Spinal cord (tissue), 10 donors: ENCODE data around the gene ARAP2. TPM values are rescaled to one million over a fixed set of nuclear protein-coding genes. Genes with fewer than 3 reads are reported as not detected.

Experiments used
- DNase-seq, 6 donors: peaks; one replicate each; pipeline versions ENCODE4 v3.0.0 to v3.0.0-alpha.2; 2013 to 2015; ENCODE audit warnings: low spot score in 6 of 6, low read depth in 4 of 6
- H3K27ac ChIP-seq: one replicate; pipeline ENCODE4 v1.5.1; 2013; ENCODE audit warnings: low read depth, low read length, control low read depth
- H3K27me3 ChIP-seq: one replicate; pipeline ENCODE4 v1.6.1; 2013; ENCODE audit warnings: low read length; ENCODE audit not compliant: control insufficient read depth, insufficient read depth
- H3K36me3 ChIP-seq: one replicate; pipeline ENCODE4 v1.6.1; 2013; ENCODE audit warnings: low read length; ENCODE audit not compliant: control insufficient read depth, insufficient read depth
- H3K4me1 ChIP-seq: one replicate; pipeline ENCODE4 v1.6.1; 2013; ENCODE audit warnings: low read length; ENCODE audit not compliant: control insufficient read depth, insufficient read depth
- H3K4me3 ChIP-seq: one replicate; pipeline ENCODE4 v1.5.1; 2013; ENCODE audit warnings: low read depth, low read length, control low read depth
- H3K9me3 ChIP-seq: one replicate; pipeline ENCODE4 v1.6.1; 2013; ENCODE audit warnings: low read length; ENCODE audit not compliant: control insufficient read depth, insufficient read depth
- WGBS: methylation state at CpG from one replicate; pipeline ENCODE4 v1.1.5; 2013; ENCODE audit warnings: missing lambda C conversion rate; ENCODE audit not compliant: insufficient coverage; 5-methylcytosine and 5-hydroxymethylcytosine counted together
- polyA plus RNA-seq, 2 donors: library from polyadenylated mRNA; unstranded; fragments of 120-200 nt; gene quantifications; one replicate each; pipeline ENCODE4 v1.2.1, GENCODE V29; 2013; ENCODE audit not compliant: insufficient read length in 2 of 2
- total RNA-seq, 2 donors: library from RNA; depleted of rRNA in 1 of 2; stranded (reverse); fragments of 120-200 nt in 1 of 2; fragments of >200 nt in 1 of 2; gene quantifications; one replicate each; pipeline versions ENCODE4 v1.2.3 to v1.2.4, GENCODE V29; 2013 to 2014
- donor health status: healthy.

Gene ARAP2
- total and polyA plus RNA-seq, 4 donors: 15.9 to 95.8 (median 25.5) TPM

GRCh38 chr4:36241771-36242170 lies 2.5 kb downstream of the ARAP2 start:
- Histone ChIP-seq H3K4me3 (peak overlapping the region; percentile 11), H3K27ac (no peak overlapping the region), H3K36me3 (no peaks in the 10 kb centered on the region), H3K4me1 (peaks cover 7% of the 10 kb centered on the region), H3K27me3 (peaks cover 2% of the 10 kb centered on the region), H3K9me3 (no peaks in the 10 kb centered on the region)
- no CpG with 5 or more reads among the region's 2 CpGs for WGBS
- peak in 1 of 6 donors; percentile 30 for DNase-seq

DNA sequence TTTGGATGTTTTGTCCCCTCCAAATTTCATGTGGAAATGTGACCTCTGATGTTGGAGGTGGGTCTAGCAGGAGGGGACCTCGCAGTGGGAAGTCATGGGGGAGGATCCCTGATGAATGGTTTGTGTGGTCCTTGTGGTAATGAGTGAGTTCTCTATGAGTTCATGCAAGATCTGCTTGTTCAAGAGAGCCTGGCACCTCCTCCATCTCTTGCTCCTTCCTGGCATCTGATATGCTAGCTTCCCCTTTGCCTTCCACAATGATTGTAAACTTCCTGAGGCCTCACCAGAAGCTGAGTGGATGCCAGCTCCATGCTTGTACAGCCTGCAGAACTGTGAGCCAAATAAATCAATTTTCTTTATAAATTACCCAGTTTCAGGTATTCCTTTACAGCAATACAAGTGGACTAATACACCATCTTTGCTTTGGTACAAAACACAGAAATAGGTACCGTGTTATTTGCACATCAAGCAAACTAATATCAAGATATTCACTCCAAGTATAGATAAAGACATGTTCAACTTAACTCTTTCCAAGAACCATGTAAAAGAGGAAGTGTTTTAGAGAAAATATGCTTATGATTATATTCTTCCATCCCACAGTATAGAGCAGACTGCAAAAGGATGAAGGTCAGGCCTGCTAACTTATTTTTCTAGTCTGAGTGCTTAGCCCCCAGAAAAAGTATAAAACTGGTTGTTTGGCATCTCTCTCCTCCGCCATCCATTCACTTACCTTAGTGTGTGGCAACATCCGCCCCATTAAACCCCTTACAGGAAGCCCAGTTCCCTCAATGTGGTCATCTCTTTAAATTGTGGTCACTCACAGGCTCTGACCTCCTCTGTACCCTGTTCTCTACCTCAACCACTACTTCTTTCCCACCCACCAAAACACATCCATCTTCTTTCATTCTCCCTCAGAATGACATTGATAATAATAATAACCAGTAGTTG lies 6.7 kb downstream of the ARAP2 start:
- DNase-seq: no peak
- WGBS: 82% methylated on average over 3 of the region's 4 CpGs
- Histone ChIP-seq H3K27me3 (no peaks in the 10 kb centered on the region), H3K4me1 (no peaks in the 10 kb centered on the region), H3K36me3 (no peaks in the 10 kb centered on the region), H3K4me3 (no peak overlapping the region), H3K9me3 (no peaks in the 10 kb centered on the region), H3K27ac (no peak overlapping the region)

DNA sequence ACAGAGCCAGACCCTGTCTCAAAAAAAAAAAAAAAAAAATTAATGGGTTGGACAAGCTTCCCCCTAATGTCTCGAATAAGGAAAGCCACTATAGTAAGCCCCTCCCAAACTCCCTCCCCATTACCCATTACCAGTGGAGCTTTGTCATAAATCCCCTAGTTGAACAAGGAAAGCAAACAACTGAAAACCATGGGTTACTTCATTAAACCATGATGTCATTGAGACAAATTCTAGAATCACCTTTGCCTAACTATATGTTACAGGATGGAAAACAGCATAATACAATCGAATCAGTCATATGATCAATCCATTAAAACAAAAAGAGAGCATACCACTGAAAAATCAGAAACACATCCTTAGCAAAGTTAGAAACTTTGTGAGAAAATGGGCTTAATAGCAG lies 8.2 kb downstream of the ARAP2 start:
- no peaks in the 10 kb centered on the region for H3K4me1 ChIP-seq
- H3K36me3 ChIP-seq: no peaks in the 10 kb centered on the region
- no peak overlapping the region for H3K4me3 ChIP-seq
- H3K9me3 ChIP-seq: no peaks in the 10 kb centered on the region
- no peaks in the 10 kb centered on the region for H3K27me3 ChIP-seq
- no CpG with 5 or more reads among the region's 2 CpGs for WGBS
- no peak for DNase-seq
- no peak overlapping the region for H3K27ac ChIP-seq

- Histone ChIP-seq H3K27me3 (no peaks in the 10 kb centered on the region), H3K9me3 (no peaks in the 10 kb centered on the region), H3K27ac (no peak overlapping the region), H3K4me1 (no peaks in the 10 kb centered on the region), H3K36me3 (no peaks in the 10 kb centered on the region), H3K4me3 (no peak overlapping the region)
- no peak for DNase-seq
- 96% methylated on average over 2 of the region's 3 CpGs for WGBS
Observed at GRCh38 chr4:36235306-36235705, 9.0 kb downstream of the ARAP2 start.

- WGBS: 76% methylated on average over 4 of the region's 10 CpGs
Observed at GRCh38 chr4:36233567-36234266, 10.6 kb downstream of the ARAP2 start.

GRCh38 chr4:36230534-36230933 lies 13.8 kb downstream of the ARAP2 start:
- H3K4me1 ChIP-seq: no peaks in the 10 kb centered on the region
- 100% methylated on average over 1 of the region's 3 CpGs for WGBS
- DNase-seq: no peak
- no peaks in the 10 kb centered on the region for H3K27me3 ChIP-seq
- no peaks in the 10 kb centered on the region for H3K9me3 ChIP-seq
- no peak overlapping the region for H3K27ac ChIP-seq
- no peaks in the 10 kb centered on the region for H3K36me3 ChIP-seq
- no peak overlapping the region for H3K4me3 ChIP-seq

More at GRCh38 chr4:36233567-36234266, 10.6 kb downstream of the ARAP2 start:
- H3K36me3 ChIP-seq: no peaks in the 10 kb centered on the region
- H3K27me3 ChIP-seq: no peaks in the 10 kb centered on the region
- H3K27ac ChIP-seq: no peak overlapping the region
- H3K4me3 ChIP-seq: no peak overlapping the region
- no peak for DNase-seq
- no peaks in the 10 kb centered on the region for H3K4me1 ChIP-seq
- H3K9me3 ChIP-seq: no peaks in the 10 kb centered on the region

DNA sequence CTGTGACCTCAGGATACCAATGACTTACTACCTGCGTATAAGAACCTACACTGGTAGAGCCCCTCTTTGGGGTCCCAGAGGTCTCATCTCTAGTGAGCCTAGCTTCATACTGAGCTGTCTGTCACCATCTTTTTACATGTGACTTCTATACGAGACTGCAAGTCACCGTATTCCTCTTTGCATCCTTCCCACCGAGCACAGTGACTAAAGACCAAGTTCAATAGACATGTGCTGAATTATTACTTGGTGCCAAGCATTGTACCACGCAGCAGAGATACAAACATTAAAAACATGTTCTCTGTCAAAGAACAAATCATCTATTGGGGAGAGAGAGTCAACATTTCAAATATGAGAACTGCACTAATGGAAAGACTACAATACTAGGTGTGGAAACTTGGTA lies 16.4 kb downstream of the ARAP2 start:
- DNase-seq: no peak
- WGBS: 89% methylated on average over 4 of the region's 5 CpGs
- no peaks in the 10 kb centered on the region for H3K36me3 ChIP-seq
- H3K27ac ChIP-seq: no peak overlapping the region
- H3K4me1 ChIP-seq: peaks cover 4% of the 10 kb centered on the region
- H3K27me3 ChIP-seq: no peaks in the 10 kb centered on the region
- no peak overlapping the region for H3K4me3 ChIP-seq
- H3K9me3 ChIP-seq: no peaks in the 10 kb centered on the region

DNA sequence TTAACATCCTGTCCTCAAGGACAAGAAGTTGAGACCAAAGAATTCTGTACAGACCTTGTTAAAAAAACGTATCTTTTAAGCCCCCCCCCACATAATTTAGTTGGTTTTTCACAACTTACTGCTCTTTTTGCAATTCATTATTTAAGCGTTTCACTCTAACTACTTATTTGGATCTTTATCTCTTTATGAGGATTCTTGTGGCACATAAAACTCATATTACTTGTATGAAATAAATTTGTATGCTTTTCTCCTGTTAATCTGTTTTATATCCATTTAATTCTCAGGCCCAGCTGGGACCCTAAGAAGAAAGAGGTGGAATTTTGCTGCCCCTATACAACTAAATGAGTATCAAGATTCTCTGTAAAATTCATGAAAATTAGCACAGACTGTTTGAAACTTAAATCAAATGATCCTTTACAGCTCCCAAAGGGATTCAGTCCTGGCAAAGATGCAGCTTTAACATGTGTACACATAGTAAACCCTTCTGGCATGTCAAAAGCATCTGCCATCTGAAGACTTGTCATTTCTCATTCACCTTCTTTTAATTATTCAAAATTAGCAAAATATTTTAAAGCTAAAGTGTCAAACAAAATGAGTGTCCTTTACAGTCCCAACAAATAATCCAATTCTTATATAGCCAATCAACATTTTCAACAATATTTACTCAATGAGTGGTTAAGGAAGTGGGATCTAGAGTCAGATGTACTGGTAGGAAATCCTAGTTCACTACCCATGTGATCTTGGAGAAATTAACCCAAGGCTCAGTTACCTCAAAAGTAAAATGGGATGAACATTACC lies 17.7 kb downstream of the ARAP2 start:
- WGBS: no CpG with 5 or more reads among the region's 2 CpGs
- DNase-seq: peak in 1 of 6 donors; percentile 56
- Histone ChIP-seq H3K27me3 (no peaks in the 10 kb centered on the region), H3K4me1 (peaks cover 4% of the 10 kb centered on the region), H3K4me3 (no peak overlapping the region), H3K9me3 (no peaks in the 10 kb centered on the region), H3K27ac (no peak overlapping the region), H3K36me3 (no peaks in the 10 kb centered on the region)
